ENCODE measurements around the gene TANGO2. TPM values are rescaled to one million over a fixed set of nuclear protein-coding genes. Genes with fewer than 3 reads are reported as not detected.

Gene TANGO2
- polyA plus RNA-seq, 2 donors = 9.5 to 9.8 TPM

- peaks cover 9 to 25% of the 10 kb centered on the region in 2 donors for H3K4me1 ChIP-seq (ENCODE audit: control insufficient read depth in 2 of 2, insufficient read depth in 2 of 2, low read length in 1 of 2)
- 73 to 75% methylated on average over 10 of the region's 10 CpGs for WGBS, 2 donors
These were observed 63.1 kb downstream of the TANGO2 start for GRCh38 chr22:20083891-20084546.

GRCh38 chr22:20084547-20085413, 63.9 kb downstream of the TANGO2 start:
- Histone ChIP-seq H3K27me3 (ENCODE audit: control insufficient read depth in 1 of 2, insufficient read depth in 2 of 2, low read length in 2 of 2) (no peaks in the 10 kb centered on the region), H3K4me1 (ENCODE audit: control insufficient read depth in 2 of 2, insufficient read depth in 2 of 2, low read length in 1 of 2) (peaks cover 9 to 25% of the 10 kb centered on the region in 2 donors), H3K9me3 (ENCODE audit: control insufficient read depth in 2 of 2, insufficient read depth in 1 of 2, low read depth in 1 of 2, low read length in 1 of 2) (peaks cover 0 to 2% of the 10 kb centered on the region in 2 donors), H3K27ac (ENCODE audit: low read depth in 2 of 2, low read length in 1 of 2) (no peak overlapping the region), H3K4me3 (ENCODE audit: low read depth in 1 of 2, low read length in 2 of 2) (no peak overlapping the region), H3K36me3 (ENCODE audit: control insufficient read depth in 2 of 2, insufficient read depth in 2 of 2, low read length in 1 of 2) (peaks cover 18 to 37% of the 10 kb centered on the region in 2 donors)
- WGBS, 2 donors = 74 to 77% methylated on average over 23 of the region's 23 CpGs

More at GRCh38 chr22:20083891-20084546, 63.1 kb downstream of the TANGO2 start:
- Histone ChIP-seq H3K36me3 (ENCODE audit: control insufficient read depth in 2 of 2, insufficient read depth in 2 of 2, low read length in 1 of 2) (peaks cover 13 to 29% of the 10 kb centered on the region in 2 donors), H3K9me3 (ENCODE audit: control insufficient read depth in 2 of 2, insufficient read depth in 1 of 2, low read depth in 1 of 2, low read length in 1 of 2) (no peaks in the 10 kb centered on the region), H3K4me3 (ENCODE audit: low read depth in 1 of 2, low read length in 2 of 2) (no peak overlapping the region), H3K27ac (ENCODE audit: low read depth in 2 of 2, low read length in 1 of 2) (no peak overlapping the region), H3K27me3 (ENCODE audit: control insufficient read depth in 1 of 2, insufficient read depth in 2 of 2, low read length in 2 of 2) (no peaks in the 10 kb centered on the region)

GRCh38 chr22:20085651-20086050, 64.7 kb downstream of the TANGO2 start:
- no peak overlapping the region for H3K4me3 ChIP-seq (ENCODE audit: low read depth in 1 of 2, low read length in 2 of 2)
- peaks cover 9 to 25% of the 10 kb centered on the region in 2 donors for H3K4me1 ChIP-seq (ENCODE audit: control insufficient read depth in 2 of 2, insufficient read depth in 2 of 2, low read length in 1 of 2)
- peaks cover 24 to 45% of the 10 kb centered on the region in 2 donors for H3K36me3 ChIP-seq (ENCODE audit: control insufficient read depth in 2 of 2, insufficient read depth in 2 of 2, low read length in 1 of 2)
- WGBS, 2 donors = 95 to 96% methylated on average over 20 of the region's 20 CpGs
- H3K27me3 ChIP-seq (ENCODE audit: control insufficient read depth in 1 of 2, insufficient read depth in 2 of 2, low read length in 2 of 2) = no peaks in the 10 kb centered on the region
- peaks cover 0 to 2% of the 10 kb centered on the region in 2 donors for H3K9me3 ChIP-seq (ENCODE audit: control insufficient read depth in 2 of 2, insufficient read depth in 1 of 2, low read depth in 1 of 2, low read length in 1 of 2)
- H3K27ac ChIP-seq (ENCODE audit: low read depth in 2 of 2, low read length in 1 of 2) = no peak overlapping the region

GRCh38 chr22:20086101-20086599, 65.2 kb downstream of the TANGO2 start:
- Histone ChIP-seq H3K4me3 (ENCODE audit: low read depth in 1 of 2, low read length in 2 of 2) (no peak overlapping the region), H3K4me1 (ENCODE audit: control insufficient read depth in 2 of 2, insufficient read depth in 2 of 2, low read length in 1 of 2) (peaks cover 7 to 24% of the 10 kb centered on the region in 2 donors), H3K9me3 (ENCODE audit: control insufficient read depth in 2 of 2, insufficient read depth in 1 of 2, low read depth in 1 of 2, low read length in 1 of 2) (peaks cover 0 to 2% of the 10 kb centered on the region in 2 donors), H3K36me3 (ENCODE audit: control insufficient read depth in 2 of 2, insufficient read depth in 2 of 2, low read length in 1 of 2) (peaks cover 24 to 49% of the 10 kb centered on the region in 2 donors), H3K27me3 (ENCODE audit: control insufficient read depth in 1 of 2, insufficient read depth in 2 of 2, low read length in 2 of 2) (no peaks in the 10 kb centered on the region), H3K27ac (ENCODE audit: low read depth in 2 of 2, low read length in 1 of 2) (no peak overlapping the region)
- WGBS, 2 donors = 94% methylated on average over 24 of the region's 24 CpGs

GRCh38 chr22:20086763-20087162, 65.9 kb downstream of the TANGO2 start:
- H3K4me3 ChIP-seq (ENCODE audit: low read depth in 1 of 2, low read length in 2 of 2) = no peak overlapping the region
- H3K27me3 ChIP-seq (ENCODE audit: control insufficient read depth in 1 of 2, insufficient read depth in 2 of 2, low read length in 2 of 2) = no peaks in the 10 kb centered on the region
- H3K9me3 ChIP-seq (ENCODE audit: control insufficient read depth in 2 of 2, insufficient read depth in 1 of 2, low read depth in 1 of 2, low read length in 1 of 2) = peaks cover 0 to 2% of the 10 kb centered on the region in 2 donors
- H3K36me3 ChIP-seq (ENCODE audit: control insufficient read depth in 2 of 2, insufficient read depth in 2 of 2, low read length in 1 of 2) = peaks cover 24 to 55% of the 10 kb centered on the region in 2 donors
- H3K4me1 ChIP-seq (ENCODE audit: control insufficient read depth in 2 of 2, insufficient read depth in 2 of 2, low read length in 1 of 2) = peaks cover 4 to 17% of the 10 kb centered on the region in 2 donors
- 95 to 100% methylated on average over 5 of the region's 5 CpGs for WGBS, 2 donors
- no peak overlapping the region for H3K27ac ChIP-seq (ENCODE audit: low read depth in 2 of 2, low read length in 1 of 2)

- H3K4me3 ChIP-seq (ENCODE audit: low read depth in 1 of 2, low read length in 2 of 2) = no peak overlapping the region
- H3K27me3 ChIP-seq (ENCODE audit: control insufficient read depth in 1 of 2, insufficient read depth in 2 of 2, low read length in 2 of 2) = no peaks in the 10 kb centered on the region
- H3K36me3 ChIP-seq (ENCODE audit: control insufficient read depth in 2 of 2, insufficient read depth in 2 of 2, low read length in 1 of 2) = peaks cover 24 to 63% of the 10 kb centered on the region in 2 donors
- H3K9me3 ChIP-seq (ENCODE audit: control insufficient read depth in 2 of 2, insufficient read depth in 1 of 2, low read depth in 1 of 2, low read length in 1 of 2) = peaks cover 0 to 2% of the 10 kb centered on the region in 2 donors
- H3K4me1 ChIP-seq (ENCODE audit: control insufficient read depth in 2 of 2, insufficient read depth in 2 of 2, low read length in 1 of 2) = peaks cover 4 to 17% of the 10 kb centered on the region in 2 donors
- WGBS, 2 donors = 89 to 92% methylated on average over 14 of the region's 14 CpGs
- no peak overlapping the region for H3K27ac ChIP-seq (ENCODE audit: low read depth in 2 of 2, low read length in 1 of 2)
These were observed 66.7 kb downstream of the TANGO2 start for GRCh38 chr22:20087319-20088262.

GRCh38 chr22:20088263-20088648, 67.3 kb downstream of the TANGO2 start:
- Histone ChIP-seq H3K4me1 (ENCODE audit: control insufficient read depth in 2 of 2, insufficient read depth in 2 of 2, low read length in 1 of 2) (peaks cover 4 to 10% of the 10 kb centered on the region in 2 donors), H3K27me3 (ENCODE audit: control insufficient read depth in 1 of 2, insufficient read depth in 2 of 2, low read length in 2 of 2) (no peaks in the 10 kb centered on the region), H3K9me3 (ENCODE audit: control insufficient read depth in 2 of 2, insufficient read depth in 1 of 2, low read depth in 1 of 2, low read length in 1 of 2) (peaks cover 0 to 2% of the 10 kb centered on the region in 2 donors), H3K27ac (ENCODE audit: low read depth in 2 of 2, low read length in 1 of 2) (no peak overlapping the region), H3K4me3 (ENCODE audit: low read depth in 1 of 2, low read length in 2 of 2) (no peak overlapping the region), H3K36me3 (ENCODE audit: control insufficient read depth in 2 of 2, insufficient read depth in 2 of 2, low read length in 1 of 2) (peaks cover 24 to 62% of the 10 kb centered on the region in 2 donors)
- 94% methylated on average over 8 of the region's 8 CpGs for WGBS, 2 donors

GRCh38 chr22:20089226-20089976, 68.5 kb downstream of the TANGO2 start:
- Histone ChIP-seq H3K9me3 (ENCODE audit: control insufficient read depth in 2 of 2, insufficient read depth in 1 of 2, low read depth in 1 of 2, low read length in 1 of 2) (peaks cover 0 to 2% of the 10 kb centered on the region in 2 donors), H3K36me3 (ENCODE audit: control insufficient read depth in 2 of 2, insufficient read depth in 2 of 2, low read length in 1 of 2) (peaks cover 28 to 74% of the 10 kb centered on the region in 2 donors)
- WGBS, 2 donors = 91 to 93% methylated on average over 17 of the region's 17 CpGs

More at GRCh38 chr22:20089226-20089976, 68.5 kb downstream of the TANGO2 start:
- Histone ChIP-seq H3K4me1 (ENCODE audit: control insufficient read depth in 2 of 2, insufficient read depth in 2 of 2, low read length in 1 of 2) (peaks cover 4% of the 10 kb centered on the region in 2 donors), H3K27ac (ENCODE audit: low read depth in 2 of 2, low read length in 1 of 2) (no peak overlapping the region), H3K4me3 (ENCODE audit: low read depth in 1 of 2, low read length in 2 of 2) (no peak overlapping the region), H3K27me3 (ENCODE audit: control insufficient read depth in 1 of 2, insufficient read depth in 2 of 2, low read length in 2 of 2) (no peaks in the 10 kb centered on the region)

Measured in esophagus (tissue), 2 donors.